Ovary (tissue), 9 donors: ENCODE measurements around the gene ENPP4. TPM values are rescaled to one million over a fixed set of nuclear protein-coding genes. Genes with fewer than 3 reads are reported as not detected.
"Not testable (repeated sequence)": the region's sequence is repeated elsewhere in the genome, so short reads cannot be mapped to it uniquely, and the experiment has no call there.

Experiments
- DNase-seq, 5 donors: peaks; one replicate each; pipeline ENCODE4 v3.0.0-alpha.2; 2019 to 2020
- H3K27ac ChIP-seq, 2 donors: fragments of 200-600 bp; one replicate each; pipeline versions ENCODE4 v1.5.1 to v1.8.0; 2019 to 2022
- H3K27me3 ChIP-seq: fragments of 200-600 bp; one replicate; pipeline ENCODE4 v1.8.0; 2022
- H3K36me3 ChIP-seq: fragments of 200-600 bp; sonication (generic); one replicate; pipeline ENCODE4 v1.5.1; 2019
- H3K4me1 ChIP-seq: one replicate; pipeline ENCODE4 v1.8.1; 2013; ENCODE audit warnings: mild to moderate bottlenecking, moderate library complexity; ENCODE audit not compliant: insufficient read depth
- H3K4me3 ChIP-seq: fragments of 200-600 bp; sonication (generic); one replicate; pipeline ENCODE4 v1.5.1; 2017
- H3K9me3 ChIP-seq, 2 donors: fragments of 200-600 bp in 1 of 2; sonication (generic) in 1 of 2; one replicate each; pipeline versions ENCODE4 v1.5.1 to v1.8.1; 2013 to 2019; ENCODE audit warnings: mild to moderate bottlenecking in 1 of 2, moderate library complexity in 1 of 2
- CTCF ChIP-seq, 3 donors: fragments of 450-650 bp in 2 of 3; fragments of 200-600 bp in 1 of 3; IDR thresholded peaks; one replicate each; pipeline versions ENCODE4 v1.5.1 to v1.8.0; 2016 to 2022; ENCODE audit warnings: antibody characterized with exemption in 3 of 3, mild to moderate bottlenecking in 1 of 3
- EP300 ChIP-seq: sonication (generic); formaldehyde crosslinking; IDR thresholded peaks from one replicate; pipeline ENCODE4 v1.6.1; 2017; ENCODE audit warnings: antibody characterized with exemption
- POLR2A ChIP-seq: fragments of 450-650 bp; IDR thresholded peaks from one replicate; pipeline ENCODE4 v1.6.1; 2017; ENCODE audit warnings: antibody characterized with exemption, mild to moderate bottlenecking, moderate library complexity
- WGBS, 3 donors: extraction: QIAGEN DNeasy Blood & Tissue Kit in 1 of 3; methylation state at CpG; one replicate each; pipeline versions ENCODE4 v1.1.5 to v1.1.7; 2013 to 2017; 5-methylcytosine and 5-hydroxymethylcytosine counted together
- intact Hi-C, 4 donors: fragments of 100-400 bp; cut with DNase I; formaldehyde crosslinking; loops; one replicate each; pipeline versions ENCODE4 v1.11.0 to v1.15.1; 2022 to 2023
- polyA plus RNA-seq, 2 donors: library from polyadenylated mRNA; stranded (reverse); fragments of 200-250 nt in 1 of 2; fragments of 350-450 nt in 1 of 2; fragmentation: Illumina TruSeq in 1 of 2; extraction: RNeasy Lipid Tissue Mini Kit (QIAGEN cat#74804) in 1 of 2; gene quantifications; one replicate each; pipeline ENCODE4 v1.2.3, GENCODE V29; 2013 to 2014
- total RNA-seq, 7 donors: library from RNA; depleted of rRNA in 2 of 7; stranded (reverse); fragments of >200 nt in 2 of 7; fragmentation: NEBNext Ultra II Directional in 3 of 7; extraction: Animal tissue kit (Norgen Biotek cat#: 25700) in 3 of 7; gene quantifications; one replicate each; pipeline versions ENCODE4 v1.1.0 to v1.2.4, GENCODE V29; 2016 to 2023
- donor health status: DM: no; HTN: no; CAD: no; lungs with moderate emphysema.
- donor health status: DM: no; HTN: no; CAD: no.
- donor health status: Bipolar disorder and iron deficiency.
- donor health status: DM: yes; HTN: yes; CAD: no.
- donor health status: DM: no; HTN: no; CAD: no.
- donor health status: DM: yes; HTN: yes; CAD: no.

The ENPP4 gene
- total and polyA plus RNA-seq, 9 donors = 1.9 to 11.3 (median 3.7) TPM

- no peaks in the 10 kb centered on the region for H3K4me1 ChIP-seq
- WGBS, 3 donors = 82 to 89% (median 86%) methylated on average over 1 of the region's 1 CpG
- H3K27ac ChIP-seq = no peak overlapping the region
- TF ChIP-seq EP300 (no peak), CTCF (IDR thresholded peaks at IDR 0.05) (no peak), POLR2A (no peak)
- intact Hi-C loops = no loop called here
- H3K4me3 ChIP-seq = no peak overlapping the region
- no peak for DNase-seq
- H3K9me3 ChIP-seq = no peaks in the 10 kb centered on the region
- H3K36me3 ChIP-seq = no peaks in the 10 kb centered on the region
- H3K27me3 ChIP-seq = no peaks in the 10 kb centered on the region
Observed at GRCh38 chr6:46113370-46113769, 16.4 kb upstream of the ENPP4 start.

GRCh38 chr6:46115634-46116033, 14.2 kb upstream of the ENPP4 start:
- H3K36me3 ChIP-seq = no peaks in the 10 kb centered on the region
- no peak for TF ChIP-seq CTCF (IDR thresholded peaks at IDR 0.05)
- no peak for TF ChIP-seq POLR2A
- TF ChIP-seq EP300 = no peak
- no peaks in the 10 kb centered on the region for H3K27me3 ChIP-seq
- 91 to 100% (median 93%) methylated on average over 1 of the region's 1 CpG for WGBS, 3 donors
- intact Hi-C loops = no loop called here
- no peaks in the 10 kb centered on the region for H3K9me3 ChIP-seq
- DNase-seq = no peak
- H3K27ac ChIP-seq = no peak overlapping the region
- no peaks in the 10 kb centered on the region for H3K4me1 ChIP-seq
- H3K4me3 ChIP-seq = no peak overlapping the region

- Histone ChIP-seq H3K9me3 (no peaks in the 10 kb centered on the region), H3K27ac (no peak overlapping the region), H3K27me3 (no peaks in the 10 kb centered on the region), H3K4me1 (no peaks in the 10 kb centered on the region), H3K4me3 (no peak overlapping the region), H3K36me3 (no peaks in the 10 kb centered on the region)
- intact Hi-C loops = no loop called here
- 88 to 93% (median 92%) methylated on average over 2 of the region's 2 CpGs for WGBS, 3 donors
- DNase-seq = no peak
- no peak for TF ChIP-seq EP300
- TF ChIP-seq POLR2A = no peak
- TF ChIP-seq CTCF (IDR thresholded peaks at IDR 0.05) = no peak
Observed at GRCh38 chr6:46116289-46116688, 13.5 kb upstream of the ENPP4 start.

GRCh38 chr6:46118157-46118556, 11.6 kb upstream of the ENPP4 start:
- Histone ChIP-seq H3K27me3 (no peaks in the 10 kb centered on the region), H3K9me3 (no peaks in the 10 kb centered on the region), H3K4me3 (no peak overlapping the region), H3K27ac (no peak overlapping the region), H3K36me3 (no peaks in the 10 kb centered on the region), H3K4me1 (no peaks in the 10 kb centered on the region)
- no peak for DNase-seq
- intact Hi-C loops = no loop called here
- WGBS, 3 donors = 86 to 95% (median 89%) methylated on average over 1 of the region's 1 CpG
- TF ChIP-seq POLR2A (no peak), CTCF (IDR thresholded peaks at IDR 0.05) (no peak), EP300 (no peak)

- 87 to 92% (median 90%) methylated on average over 3 of the region's 3 CpGs for WGBS, 3 donors
- Histone ChIP-seq H3K36me3 (no peaks in the 10 kb centered on the region), H3K27me3 (no peaks in the 10 kb centered on the region), H3K9me3 (no peaks in the 10 kb centered on the region), H3K4me1 (no peaks in the 10 kb centered on the region), H3K27ac (no peak overlapping the region), H3K4me3 (no peak overlapping the region)
- TF ChIP-seq POLR2A (no peak), EP300 (no peak), CTCF (IDR thresholded peaks at IDR 0.05) (no peak)
- no peak for DNase-seq
- intact Hi-C loops = no loop called here
Observed at GRCh38 chr6:46118836-46119235, 11.0 kb upstream of the ENPP4 start.

- 43 to 79% (median 64%) methylated on average over 5 of the region's 5 CpGs for WGBS, 3 donors
- DNase-seq, H3K27me3 ChIP-seq, H3K4me3 ChIP-seq, H3K36me3 ChIP-seq, intact Hi-C loops, H3K9me3 ChIP-seq, H3K27ac ChIP-seq, H3K4me1 ChIP-seq: not testable (repeated sequence)
Observed at GRCh38 chr6:46119679-46120078, 10.1 kb upstream of the ENPP4 start.
